GM12801 (cell line): ENCODE measurements around the gene BTNL3.

Experiments
- TF ChIP-seq, protein P1 (sequence below): IDR thresholded peaks from one replicate; pipeline ENCODE4 v1.5.1; 2011; ENCODE audit warnings: control low read depth; ENCODE audit not compliant: insufficient read length; ENCODE audit errors: extremely low read depth

Gene BTNL3

DNA sequence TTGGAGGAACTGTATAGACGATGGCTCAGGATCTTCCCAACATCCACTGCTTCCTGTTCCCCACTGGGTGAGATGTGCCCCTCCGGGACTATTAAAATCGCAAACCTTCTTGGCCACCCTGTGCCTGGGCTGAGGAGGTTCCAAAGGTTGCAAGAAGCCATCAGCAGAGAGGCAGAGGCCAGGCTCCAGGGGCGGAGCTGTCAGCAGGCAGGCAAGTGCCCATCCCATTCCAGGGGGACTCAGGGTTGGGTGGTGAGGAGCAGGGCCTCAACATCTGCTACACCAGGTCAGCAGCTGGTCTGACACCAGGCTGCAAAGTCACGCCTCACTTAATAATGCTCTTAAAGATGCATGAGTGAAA lies 2.2 kb downstream of the BTNL3 start:
- TF ChIP-seq, protein P1, sequence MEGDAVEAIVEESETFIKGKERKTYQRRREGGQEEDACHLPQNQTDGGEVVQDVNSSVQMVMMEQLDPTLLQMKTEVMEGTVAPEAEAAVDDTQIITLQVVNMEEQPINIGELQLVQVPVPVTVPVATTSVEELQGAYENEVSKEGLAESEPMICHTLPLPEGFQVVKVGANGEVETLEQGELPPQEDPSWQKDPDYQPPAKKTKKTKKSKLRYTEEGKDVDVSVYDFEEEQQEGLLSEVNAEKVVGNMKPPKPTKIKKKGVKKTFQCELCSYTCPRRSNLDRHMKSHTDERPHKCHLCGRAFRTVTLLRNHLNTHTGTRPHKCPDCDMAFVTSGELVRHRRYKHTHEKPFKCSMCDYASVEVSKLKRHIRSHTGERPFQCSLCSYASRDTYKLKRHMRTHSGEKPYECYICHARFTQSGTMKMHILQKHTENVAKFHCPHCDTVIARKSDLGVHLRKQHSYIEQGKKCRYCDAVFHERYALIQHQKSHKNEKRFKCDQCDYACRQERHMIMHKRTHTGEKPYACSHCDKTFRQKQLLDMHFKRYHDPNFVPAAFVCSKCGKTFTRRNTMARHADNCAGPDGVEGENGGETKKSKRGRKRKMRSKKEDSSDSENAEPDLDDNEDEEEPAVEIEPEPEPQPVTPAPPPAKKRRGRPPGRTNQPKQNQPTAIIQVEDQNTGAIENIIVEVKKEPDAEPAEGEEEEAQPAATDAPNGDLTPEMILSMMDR = no peak

DNA sequence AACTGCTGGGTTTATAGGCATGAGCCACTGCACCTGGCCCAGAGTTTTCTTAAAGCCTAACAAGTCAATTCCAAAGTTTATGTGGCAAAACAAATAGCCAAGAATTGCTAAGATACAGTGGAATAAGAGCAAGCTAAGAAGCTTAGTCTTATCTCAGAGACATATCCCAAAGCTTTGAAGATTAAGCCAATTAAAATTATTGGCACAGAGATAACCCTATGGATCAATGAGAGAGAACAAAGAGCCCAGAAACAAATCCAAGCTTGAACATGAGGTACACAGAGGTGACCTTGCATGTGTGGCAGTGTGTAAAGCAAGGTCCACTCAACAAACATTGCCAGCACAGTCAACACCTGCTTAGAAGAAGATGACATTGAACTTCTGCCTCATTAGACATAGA lies 13.3 kb downstream of the BTNL3 start:
- TF ChIP-seq, protein P1 = no peak

DNA sequence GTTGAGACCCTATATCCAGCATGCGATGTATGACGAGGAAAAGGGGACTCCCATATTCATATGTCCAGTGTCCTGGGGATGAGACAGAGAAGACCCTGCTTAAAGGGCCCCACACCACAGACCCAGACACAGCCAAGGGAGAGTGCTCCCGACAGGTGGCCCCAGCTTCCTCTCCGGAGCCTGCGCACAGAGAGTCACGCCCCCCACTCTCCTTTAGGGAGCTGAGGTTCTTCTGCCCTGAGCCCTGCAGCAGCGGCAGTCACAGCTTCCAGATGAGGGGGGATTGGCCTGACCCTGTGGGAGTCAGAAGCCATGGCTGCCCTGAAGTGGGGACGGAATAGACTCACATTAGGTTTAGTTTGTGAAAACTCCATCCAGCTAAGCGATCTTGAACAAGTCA lies 17.1 kb downstream of the BTNL3 start:
- TF ChIP-seq, protein P1 = no peak

DNA sequence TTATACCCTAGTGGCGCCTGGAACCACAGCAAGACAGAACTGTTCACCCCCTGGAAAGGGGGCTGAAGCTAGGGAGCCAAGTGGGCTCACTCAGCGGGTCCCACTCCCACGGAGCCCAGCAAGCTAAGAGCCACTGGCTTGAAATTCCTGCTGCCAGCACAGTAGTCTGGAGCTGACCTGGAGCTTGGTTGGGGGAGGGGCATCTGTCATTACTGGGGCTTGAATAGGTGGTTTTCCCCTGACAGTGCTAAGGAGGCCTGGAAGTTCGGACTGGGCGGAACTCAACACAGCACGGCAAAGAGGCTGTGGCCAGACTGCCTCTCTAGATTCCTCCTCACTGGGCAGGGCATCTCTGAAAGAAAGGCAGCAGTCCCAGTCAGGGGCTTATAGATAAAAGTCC lies 19.5 kb downstream of the BTNL3 start:
- TF ChIP-seq, protein P1 = no peak

DNA sequence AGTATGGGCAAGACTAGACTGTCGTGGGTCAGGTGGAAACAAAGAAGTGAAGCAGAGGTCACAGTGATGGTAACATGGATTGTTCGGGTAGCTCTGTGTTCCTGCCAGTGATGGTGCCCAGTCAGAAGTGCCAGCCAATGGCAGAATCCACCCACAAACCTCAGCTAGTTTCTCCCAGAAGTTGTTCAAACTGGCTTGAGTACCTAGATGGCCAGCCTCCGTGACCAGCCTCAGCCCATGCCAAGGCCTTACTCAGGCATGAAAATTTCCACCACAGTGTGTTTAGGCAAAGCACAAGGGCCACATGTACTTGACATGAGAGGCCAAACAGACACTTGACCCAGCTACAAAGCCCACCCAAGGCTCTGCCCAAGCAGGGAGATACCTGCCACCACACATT lies 32.0 kb downstream of the BTNL3 start:
- TF ChIP-seq, protein P1 = no peak

DNA sequence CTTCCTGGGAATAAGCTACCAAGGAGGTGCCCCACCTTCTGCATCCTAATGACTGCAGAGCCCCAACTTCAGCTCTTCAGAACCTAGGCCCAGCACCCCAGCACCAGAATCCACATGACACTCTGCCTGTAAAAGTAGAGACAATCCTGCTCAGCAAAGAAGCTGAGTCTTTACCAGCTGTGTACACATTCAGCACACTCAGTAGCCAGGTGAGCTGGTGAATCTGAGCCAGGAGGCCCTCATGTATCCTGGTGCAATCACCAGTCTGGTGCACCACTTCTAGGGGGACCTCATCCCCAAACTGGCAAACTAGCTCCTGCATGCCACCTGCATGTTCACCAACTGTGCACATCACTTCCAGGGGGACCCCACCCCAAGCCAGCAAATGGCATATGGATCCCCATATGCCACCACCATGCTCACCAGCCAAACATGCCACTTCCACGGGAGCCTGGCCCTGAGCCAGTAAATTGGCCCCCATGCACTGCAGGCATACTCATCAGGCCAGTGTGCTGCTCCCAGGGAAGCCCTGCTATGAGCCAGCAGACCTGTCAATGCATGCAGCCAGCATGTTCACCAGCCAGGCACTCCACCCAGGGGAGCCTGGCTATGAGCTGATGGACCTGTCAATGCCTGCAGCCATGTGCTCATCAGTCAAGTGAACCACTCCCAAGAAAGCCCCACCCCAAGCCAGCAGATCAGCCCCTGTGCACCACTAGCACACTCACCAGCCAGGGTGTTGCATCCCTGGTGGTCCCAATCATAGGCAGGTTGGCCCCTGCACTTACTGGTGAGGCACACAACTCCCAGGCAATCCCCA lies 35.8 kb downstream of the BTNL3 start:
- TF ChIP-seq, protein P1 = no peak

DNA sequence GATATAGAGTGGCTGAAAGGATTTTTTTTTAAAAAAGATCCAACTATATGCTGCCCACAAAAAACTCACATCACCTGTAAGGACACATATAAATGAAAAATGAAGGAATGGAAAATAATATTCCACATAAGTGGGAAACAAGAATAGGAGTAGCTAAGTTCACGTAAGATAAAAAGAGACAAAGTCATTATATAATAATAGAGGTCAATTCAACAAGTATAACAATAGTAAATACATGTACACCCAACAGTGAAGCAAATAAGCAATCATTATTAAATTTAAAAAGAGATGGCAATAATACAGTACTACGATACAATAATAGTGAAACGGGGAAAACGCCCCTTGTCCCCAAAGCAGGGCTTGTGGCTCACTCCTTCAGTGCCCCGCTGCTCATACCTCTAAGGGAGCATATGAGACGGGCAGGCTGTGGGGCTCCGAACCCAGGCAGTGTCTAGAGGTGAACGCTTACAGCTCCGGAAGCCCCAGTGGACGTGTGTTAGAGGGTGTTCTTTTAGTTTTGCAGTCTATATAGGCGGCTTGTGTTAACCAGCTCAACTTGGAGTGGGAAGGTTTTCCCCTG lies 38.9 kb downstream of the BTNL3 start:
- TF ChIP-seq, protein P1 = no peak
